H1 (cell line): Measurements from ENCODE around the gene GJD4.

Experiments used
- CEBPB ChIP-seq: IDR thresholded peaks from 2 replicates; pipeline ENCODE4 v1.6.1; 2012; ENCODE audit warnings: low read depth, low read length
- CREB1 ChIP-seq: IDR thresholded peaks from 2 replicates; pipeline ENCODE4 v1.6.1; 2012; ENCODE audit warnings: inconsistent platforms
- NRF1 ChIP-seq: IDR thresholded peaks from 2 replicates; pipeline ENCODE4 v1.6.1; 2011; ENCODE audit warnings: mild to moderate bottlenecking, low read depth, low read length, improper control_type of control experiment
- POLR2A ChIP-seq, 2 experiments: IDR thresholded peaks; 1 replicate in 1 of 2; 2 replicates in 1 of 2; pipeline ENCODE4 v1.6.1; 2011; ENCODE audit warnings: low read depth in 2 of 2, low read length in 2 of 2, mild to moderate bottlenecking in 2 of 2; ENCODE audit errors: control extremely low read depth in 1 of 2
- POLR2AphosphoS5 ChIP-seq: IDR thresholded peaks from 2 replicates; pipeline ENCODE4 v1.6.1; 2011; ENCODE audit warnings: low read depth, low read length
- RBBP5 ChIP-seq: IDR thresholded peaks from 2 replicates; pipeline ENCODE4 v1.7.1; 2012; ENCODE audit warnings: low read depth, mild to moderate bottlenecking, inconsistent platforms, low read length, moderate library complexity, borderline replicate concordance
- TAF7 ChIP-seq: optimal IDR thresholded peaks from 2 replicates; pipeline ENCODE3; 2011; ENCODE audit warnings: low read depth, mild to moderate bottlenecking, inconsistent platforms, low read length, moderate library complexity, borderline replicate concordance
- TF ChIP-seq, protein P1 (sequence below), 3 experiments: IDR thresholded peaks; 1 replicate in 2 of 3; 2 replicates in 1 of 3; pipeline versions ENCODE4 v1.5.1 to v1.6.1; 2011; ENCODE audit warnings: low read length in 3 of 3, mild to moderate bottlenecking in 3 of 3, inconsistent platforms in 2 of 3, low read depth in 1 of 3, moderate library complexity in 1 of 3; ENCODE audit not compliant: insufficient read depth in 1 of 3; ENCODE audit errors: control extremely low read depth in 1 of 3

DNA sequence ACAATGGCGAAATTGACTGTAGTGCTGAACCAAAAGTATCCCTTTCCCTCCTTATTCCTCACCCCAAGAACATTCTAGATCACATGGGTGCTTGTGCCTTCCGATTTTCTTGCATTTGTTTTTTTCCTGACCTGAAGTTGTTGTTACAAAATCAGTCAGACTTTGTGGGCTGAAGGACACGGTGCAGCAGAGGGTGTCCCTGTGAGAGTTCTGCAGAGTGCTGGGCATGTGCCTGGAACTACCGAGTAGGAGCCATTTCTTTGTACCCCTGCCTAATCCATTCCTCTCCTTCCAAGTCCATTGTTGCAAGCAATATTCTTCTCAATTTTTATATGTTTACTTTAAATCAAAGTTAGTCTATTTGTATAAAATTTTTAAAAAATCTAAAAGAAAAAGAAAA lies 35.3 kb upstream of the GJD4 start:
- TF ChIP-seq TAF7 (no peak), CEBPB (no peak), POLR2AphosphoS5 (no peak), NRF1 (no peak), CREB1 (no peak), POLR2A (IDR thresholded peaks at IDR 0.05; ENCODE audit: control extremely low read depth in 1 of 2, low read depth in 2 of 2, low read length in 2 of 2) (no peak), RBBP5 (no peak)
- TF ChIP-seq, protein P1, sequence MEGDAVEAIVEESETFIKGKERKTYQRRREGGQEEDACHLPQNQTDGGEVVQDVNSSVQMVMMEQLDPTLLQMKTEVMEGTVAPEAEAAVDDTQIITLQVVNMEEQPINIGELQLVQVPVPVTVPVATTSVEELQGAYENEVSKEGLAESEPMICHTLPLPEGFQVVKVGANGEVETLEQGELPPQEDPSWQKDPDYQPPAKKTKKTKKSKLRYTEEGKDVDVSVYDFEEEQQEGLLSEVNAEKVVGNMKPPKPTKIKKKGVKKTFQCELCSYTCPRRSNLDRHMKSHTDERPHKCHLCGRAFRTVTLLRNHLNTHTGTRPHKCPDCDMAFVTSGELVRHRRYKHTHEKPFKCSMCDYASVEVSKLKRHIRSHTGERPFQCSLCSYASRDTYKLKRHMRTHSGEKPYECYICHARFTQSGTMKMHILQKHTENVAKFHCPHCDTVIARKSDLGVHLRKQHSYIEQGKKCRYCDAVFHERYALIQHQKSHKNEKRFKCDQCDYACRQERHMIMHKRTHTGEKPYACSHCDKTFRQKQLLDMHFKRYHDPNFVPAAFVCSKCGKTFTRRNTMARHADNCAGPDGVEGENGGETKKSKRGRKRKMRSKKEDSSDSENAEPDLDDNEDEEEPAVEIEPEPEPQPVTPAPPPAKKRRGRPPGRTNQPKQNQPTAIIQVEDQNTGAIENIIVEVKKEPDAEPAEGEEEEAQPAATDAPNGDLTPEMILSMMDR (IDR thresholded peaks at IDR 0.05; ENCODE audit: control extremely low read depth in 1 of 3, insufficient read depth in 1 of 3, low read depth in 1 of 3, low read length in 3 of 3), result no peak
